B cell (primary cell): Measurements from ENCODE around the gene TRPM2. TPM values are rescaled to one million over a fixed set of nuclear protein-coding genes. Genes with fewer than 3 reads are reported as not detected.

ENCODE experiments used
- ATAC-seq: fragments of 200-7000 bp; cut with Tn5 transposase; one replicate; pipeline ENCODE4 v1.10.0; 2021; ENCODE audit warnings: low read depth, mild to moderate bottlenecking, moderate number of reproducible peaks, moderate library complexity
- CTCF ChIA-PET: fragments of 350-600 bp; sonication (Branson Sonifier 250); formaldehyde crosslinking; loops from one replicate; lab custom pipeline; 2021; ENCODE audit warnings: antibody characterized with exemption, inconsistent platforms; lab: Charles Lee
- POLR2A ChIA-PET: fragments of 350-600 bp; sonication (Branson Sonifier 250); formaldehyde crosslinking; loops from one replicate; lab custom pipeline; 2021; ENCODE audit warnings: antibody characterized with exemption; lab: Charles Lee
- DNase-seq: peaks from one replicate; pipeline ENCODE4 v3.0.0; 2013
- H2AFZ ChIP-seq: 2 replicates; pipeline ENCODE4 v1.6.1; 2012; ENCODE audit warnings: mild to moderate bottlenecking, low read depth, low read length; ENCODE audit not compliant: insufficient read depth, poor library complexity, severe bottlenecking
- H3K27ac ChIP-seq, 2 donors: 1 replicate in 1 of 2; 2 replicates in 1 of 2; pipeline ENCODE4 v1.5.1; 2012 to 2013; ENCODE audit warnings: low read length in 2 of 2, mild to moderate bottlenecking in 2 of 2, moderate library complexity in 1 of 2
- H3K27me3 ChIP-seq, 4 experiments: fragments of 200-600 bp in 1 of 4; sonication (generic) in 1 of 4; replicated peaks in 1 of 4; 1 replicate in 2 of 4; 2 replicates in 2 of 4; pipeline versions ENCODE4 v1.6.1 to v1.7.0; 2013 to 2016; ENCODE audit warnings: low read length in 3 of 4, mild to moderate bottlenecking in 2 of 4, mixed read lengths in 1 of 4, moderate library complexity in 1 of 4; ENCODE audit not compliant: insufficient read depth in 4 of 4, control insufficient read depth in 3 of 4; ENCODE audit errors: control extremely low read depth in 1 of 4
- H3K36me3 ChIP-seq, 2 experiments: replicated peaks in 1 of 2; 1 replicate in 1 of 2; 2 replicates in 1 of 2; pipeline versions ENCODE4 v1.6.1 to v1.7.1; 2013; ENCODE audit warnings: low read length in 1 of 2; ENCODE audit not compliant: insufficient read depth in 2 of 2, control insufficient read depth in 1 of 2; ENCODE audit errors: control extremely low read depth in 1 of 2, extremely low read depth in 1 of 2
- H3K4me1 ChIP-seq, 2 donors: fragments of 200-600 bp in 1 of 2; sonication (generic) in 1 of 2; 1 replicate in 1 of 2; 2 replicates in 1 of 2; pipeline versions ENCODE4 v1.5.1 to v1.6.1; 2013 to 2017; ENCODE audit warnings: low read length in 2 of 2; ENCODE audit not compliant: control insufficient read depth in 2 of 2, insufficient read depth in 2 of 2
- H3K4me2 ChIP-seq: replicated peaks from 2 replicates; pipeline ENCODE3; 2012; ENCODE audit warnings: mild to moderate bottlenecking, low read depth, low read length; ENCODE audit not compliant: poor library complexity, severe bottlenecking
- H3K4me3 ChIP-seq, 5 experiments: fragments of 200-600 bp in 1 of 5; sonication (generic) in 1 of 5; 1 replicate in 3 of 5; 2 replicates in 2 of 5; pipeline versions ENCODE4 v1.5.1 to v1.7.0; 2011 to 2016; ENCODE audit warnings: low read length in 4 of 5, mild to moderate bottlenecking in 4 of 5, low read depth in 2 of 5, control low read depth in 1 of 5, moderate library complexity in 1 of 5; ENCODE audit not compliant: insufficient read depth in 1 of 5; ENCODE audit errors: control extremely low read depth in 1 of 5, extremely low read depth in 1 of 5
- H3K79me2 ChIP-seq: fragments of 200-600 bp; sonication (generic); one replicate; pipeline ENCODE4 v1.6.0; 2016; ENCODE audit warnings: low read length; ENCODE audit not compliant: control insufficient read depth, insufficient read depth
- H3K9ac ChIP-seq: fragments of 200-600 bp; sonication (generic); 2 replicates; pipeline ENCODE4 v1.6.1; 2017; ENCODE audit warnings: mild to moderate bottlenecking, low read length, moderate library complexity
- H3K9me3 ChIP-seq, 3 donors: one replicate each; pipeline versions ENCODE4 v1.6.1 to v1.7.1; 2013; ENCODE audit warnings: low read length in 2 of 3; ENCODE audit not compliant: control insufficient read depth in 2 of 3, insufficient read depth in 1 of 3; ENCODE audit errors: control extremely low read depth in 1 of 3
- H4K20me1 ChIP-seq: 2 replicates; pipeline ENCODE4 v1.6.0; 2012; ENCODE audit warnings: mild to moderate bottlenecking, low read length; ENCODE audit not compliant: insufficient read depth, control insufficient read depth, poor library complexity, severe bottlenecking
- H3K27ac Mint-ChIP-seq: one replicate; pipeline ENCODE4 v1.8.0; 2021; ENCODE audit warnings: mixed read lengths
- H3K27me3 Mint-ChIP-seq: one replicate; pipeline ENCODE4 v1.8.0; 2021; ENCODE audit warnings: mixed read lengths
- H3K4me1 Mint-ChIP-seq: one replicate; pipeline ENCODE4 v1.8.0; 2021; ENCODE audit warnings: mixed read lengths
- H3K4me3 Mint-ChIP-seq: one replicate; pipeline ENCODE4 v1.8.0; 2021; ENCODE audit warnings: mixed read lengths
- H3K9me3 Mint-ChIP-seq: one replicate; pipeline ENCODE4 v1.8.0; 2022; ENCODE audit warnings: mixed read lengths; ENCODE audit not compliant: insufficient read depth
- CTCF ChIP-seq: fragments of 200-600 bp; IDR thresholded peaks from one replicate; pipeline ENCODE4 v1.8.0; 2022; ENCODE audit warnings: antibody characterized with exemption, mild to moderate bottlenecking
- EZH2 ChIP-seq: IDR thresholded peaks from 2 replicates; pipeline ENCODE4 v1.6.1; 2012; ENCODE audit warnings: borderline replicate concordance, low read depth, mild to moderate bottlenecking, moderate library complexity, low read length; ENCODE audit not compliant: insufficient read depth, poor library complexity, severe bottlenecking
- WGBS: methylation state at CpG from one replicate; pipeline ENCODE4 v1.1.5; 2013; ENCODE audit warnings: missing lambda C conversion rate; ENCODE audit not compliant: insufficient coverage; 5-methylcytosine and 5-hydroxymethylcytosine counted together
- intact Hi-C: fragments of 100-400 bp; cut with micrococcal nuclease; formaldehyde crosslinking; loops from one replicate; pipeline ENCODE4 v1.10.0; 2022
- polyA plus RNA-seq: library from polyadenylated mRNA; depleted of rRNA; stranded (reverse); fragments of >200 nt; gene quantifications from 2 replicates; pipeline ENCODE4 v1.2.3, GENCODE V29; 2012
- total RNA-seq, 2 donors: library from RNA; stranded (reverse); fragments of 120-200 nt in 1 of 2; gene quantifications; 1 replicate in 1 of 2; 2 replicates in 1 of 2; pipeline versions ENCODE4 v1.2.3 to v1.2.4, GENCODE V29; 2013 to 2022

TRPM2 gene
- total and polyA plus RNA-seq, 2 donors (not counting 1 experiment from before 2014, with no cell fraction given), result 1.6 to 8.4 TPM

DNA sequence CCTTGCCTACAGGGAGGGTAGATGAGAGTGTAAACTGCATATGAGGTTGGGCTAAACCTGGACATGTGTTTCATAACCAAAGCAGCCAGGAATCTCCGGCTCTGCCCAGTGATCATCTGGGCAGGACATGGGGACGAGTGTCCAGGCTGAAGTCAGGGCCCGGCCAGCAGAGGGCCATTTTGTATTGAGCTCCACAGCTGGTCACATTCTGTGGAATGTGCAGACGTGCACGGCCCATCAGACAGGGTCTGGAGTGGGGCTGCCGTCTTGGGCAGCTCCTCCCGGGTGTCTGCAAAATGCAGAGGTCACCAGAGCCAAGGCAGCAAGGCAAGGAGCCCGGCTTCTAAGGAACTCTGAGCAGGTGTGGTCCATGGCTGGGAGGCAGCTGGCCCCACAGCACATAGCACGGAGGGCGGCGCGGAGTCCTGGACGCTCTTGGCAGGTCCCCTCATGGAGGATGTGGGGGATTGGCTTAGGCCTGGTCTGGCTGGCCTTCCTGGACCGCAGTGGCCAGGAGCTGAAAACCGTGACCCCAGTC is 108.1 kb downstream of the TRPM2 start:
- Histone ChIP-seq H3K79me2 (no peaks in the 10 kb centered on the region), H2AFZ (no peak overlapping the region)
- POLR2A ChIA-PET, result no interaction called here

More for the DNA sequence above, 108.1 kb downstream of the TRPM2 start:
- Mint-ChIP-seq H3K27ac (no peak overlapping the region), H3K4me3 (no peak overlapping the region), H3K27me3 (no peaks in the 10 kb centered on the region), H3K4me1 (no peaks in the 10 kb centered on the region), H3K9me3 (no peaks in the 10 kb centered on the region)
- no peak for TF ChIP-seq EZH2
- no peak for TF ChIP-seq CTCF
- ATAC-seq (no peak), DNase-seq (no peak)
- no peak overlapping the region for H3K4me2 ChIP-seq
- peaks cover 0 to under 1% of the 10 kb centered on the region in 2 donors for H3K4me1 ChIP-seq
- CTCF ChIA-PET, result no interaction called here
- H3K4me3 ChIP-seq, result no peak overlapping the region
- intact Hi-C loops, result no loop called here
- no peaks in the 10 kb centered on the region for H3K36me3 ChIP-seq
- H3K9me3 ChIP-seq, result no peaks in the 10 kb centered on the region
- no peaks in the 10 kb centered on the region for H3K27me3 ChIP-seq
- WGBS, result 94% methylated on average over 15 of the region's 15 CpGs
- no peaks in the 10 kb centered on the region for H4K20me1 ChIP-seq
- H3K9ac ChIP-seq, result no peak overlapping the region
- no peak overlapping the region for H3K27ac ChIP-seq
